HCT116 (cell line): ENCODE measurements around the gene NFATC2IP. TPM values are rescaled to one million over a fixed set of nuclear protein-coding genes. Genes with fewer than 3 reads are reported as not detected.

ENCODE experiments used
- ATAC-seq: fragments of 200-7000 bp; cut with Tn5 transposase; 2 replicates; pipeline ENCODE4 v1.9.1; 2020; ENCODE audit warnings: mild to moderate bottlenecking, moderate library complexity
- BruUV-seq: library from RNA; stranded (reverse); fragments of 400-500 nt; replicated peaks from 2 replicates; lab custom pipeline; 2021; lab: Mats Ljungman, UMichigan
- CTCF ChIA-PET: fragments of 300-600 bp; sonication (Branson Sonifier 250); formaldehyde crosslinking; loops from one replicate; lab custom pipeline; 2021; ENCODE audit warnings: antibody characterized with exemption; lab: Charles Lee
- POLR2A ChIA-PET: fragments of 300-600, 350-600 bp; sonication (Branson Sonifier 250); formaldehyde crosslinking; loops from one replicate; lab custom pipeline; 2021; ENCODE audit warnings: antibody characterized with exemption; lab: Charles Lee
- RAD21 ChIA-PET, 2 experiments: fragments of 300-600 bp; sonication (Branson Sonifier 250); formaldehyde crosslinking; loops; one replicate each; lab custom pipeline; 2023; ENCODE audit warnings: low total read pairs in 2 of 2; ENCODE audit not compliant: uncharacterized antibody in 2 of 2, unreplicated experiment in 2 of 2, low non-redundant PET in 1 of 2; lab: Charles Lee
- DNase-seq: peaks from one replicate; pipeline ENCODE4 v3.0.0-alpha.2; 2010; ENCODE audit warnings: low read depth, low spot score
- H2AFZ ChIP-seq: fragments of 200-600 bp; shearing (Covaris generic), sonication (generic); 2 replicates; pipeline ENCODE4 v1.6.1; 2017; ENCODE audit warnings: low read depth, mixed run types, mixed read lengths, antibody characterized with exemption, low read length; ENCODE audit not compliant: poor library complexity, severe bottlenecking
- H3K27ac ChIP-seq: 2 replicates; pipeline ENCODE4 v1.5.1; 2012; ENCODE audit warnings: low read depth, low read length
- H3K27me3 ChIP-seq: fragments of 200-600 bp; sonication (generic); 2 replicates; pipeline ENCODE4 v1.6.1; 2016; ENCODE audit warnings: mixed run types, low read length, mixed read lengths; ENCODE audit not compliant: insufficient read depth
- H3K36me3 ChIP-seq, 2 experiments: fragments of 200-500 bp in 1 of 2; fragments of 200-600 bp in 1 of 2; sonication (Bioruptor generic) in 1 of 2; sonication (generic) in 1 of 2; 2 replicates each; pipeline versions ENCODE4 v1.5.1 to v1.6.1; 2014 to 2016; ENCODE audit warnings: low read length in 2 of 2, inconsistent platforms in 1 of 2, mixed read lengths in 1 of 2, mixed run types in 1 of 2; ENCODE audit not compliant: insufficient read depth in 2 of 2, control insufficient read depth in 1 of 2
- H3K4me1 ChIP-seq, 2 experiments: fragments of 200-600 bp in 1 of 2; sonication (generic) in 1 of 2; 2 replicates each; pipeline versions ENCODE4 v1.5.1 to v1.6.1; 2012 to 2017; ENCODE audit warnings: low read length in 2 of 2, inconsistent platforms in 1 of 2, mild to moderate bottlenecking in 1 of 2, mixed read lengths in 1 of 2, mixed run types in 1 of 2, moderate library complexity in 1 of 2; ENCODE audit not compliant: insufficient read depth in 2 of 2, control insufficient read depth in 1 of 2
- H3K4me2 ChIP-seq: fragments of 200-600 bp; sonication (generic); 2 replicates; pipeline ENCODE4 v1.6.1; 2017; ENCODE audit warnings: mixed run types, low read length, mixed read lengths
- H3K4me3 ChIP-seq, 2 experiments: fragments of 200-600 bp in 1 of 2; sonication (generic) in 1 of 2; replicated peaks in 1 of 2; 2 replicates each; pipeline ENCODE4 v1.5.1; 2011 to 2016; ENCODE audit warnings: low read length in 2 of 2, control low read depth in 1 of 2, low read depth in 1 of 2, mild to moderate bottlenecking in 1 of 2, mixed read lengths in 1 of 2, mixed run types in 1 of 2
- H3K79me2 ChIP-seq: fragments of 200-600 bp; sonication (generic); 2 replicates; pipeline ENCODE4 v1.6.1; 2017; ENCODE audit warnings: mild to moderate bottlenecking, mixed run types, low read length, moderate library complexity, mixed read lengths; ENCODE audit not compliant: insufficient read depth
- H3K9ac ChIP-seq: fragments of 200-600 bp; sonication (generic); 2 replicates; pipeline ENCODE4 v1.6.1; 2016; ENCODE audit warnings: low read length, mixed read lengths
- H3K9me2 ChIP-seq: fragments of 200-600 bp; sonication (generic), shearing (Covaris generic); 2 replicates; pipeline ENCODE4 v1.6.1; 2017; ENCODE audit warnings: mixed run types, mild to moderate bottlenecking, moderate library complexity; ENCODE audit not compliant: insufficient read depth
- H3K9me3 ChIP-seq, 2 experiments: fragments of 200-500 bp in 1 of 2; fragments of 200-600 bp in 1 of 2; sonication (Bioruptor generic) in 1 of 2; sonication (generic) in 1 of 2; 2 replicates each; pipeline ENCODE4 v1.6.1; 2014 to 2017; ENCODE audit warnings: low read length in 2 of 2, mixed read lengths in 2 of 2, inconsistent platforms in 1 of 2, low read depth in 1 of 2, mild to moderate bottlenecking in 1 of 2, mixed run types in 1 of 2, moderate library complexity in 1 of 2; ENCODE audit not compliant: control insufficient read depth in 1 of 2, insufficient read depth in 1 of 2
- H4K20me1 ChIP-seq: fragments of 200-600 bp; sonication (generic), shearing (Covaris generic); 2 replicates; pipeline ENCODE4 v1.6.1; 2017; ENCODE audit warnings: mixed run types, mild to moderate bottlenecking, moderate library complexity; ENCODE audit not compliant: insufficient read depth
- CBX3 ChIP-seq: IDR thresholded peaks from 2 replicates; pipeline ENCODE4 v1.6.1; 2012; ENCODE audit warnings: low read depth
- CTCF ChIP-seq, 3 experiments: fragments of 200-600 bp in 1 of 3; sonication (generic) in 1 of 3; IDR thresholded peaks in 2 of 3; conservative IDR thresholded peaks in 1 of 3; 2 replicates each; pipeline ENCODE4 v1.5.1; 2012 to 2017; ENCODE audit warnings: low read depth in 2 of 3, low read length in 2 of 3, antibody characterized with exemption in 1 of 3, borderline replicate concordance in 1 of 3, control low read depth in 1 of 3, mild to moderate bottlenecking in 1 of 3, mixed read lengths in 1 of 3, mixed run types in 1 of 3, moderate library complexity in 1 of 3; ENCODE audit not compliant: insufficient read depth in 1 of 3
- EGR1 ChIP-seq: IDR thresholded peaks from 2 replicates; pipeline ENCODE4 v1.6.1; 2012; ENCODE audit warnings: low read depth
- FOSL1 ChIP-seq: IDR thresholded peaks from 2 replicates; pipeline ENCODE4 v1.6.1; 2012; ENCODE audit warnings: low read depth
- JUND ChIP-seq: IDR thresholded peaks from 2 replicates; pipeline ENCODE4 v1.6.1; 2012
- RAD21 ChIP-seq: IDR thresholded peaks from 2 replicates; pipeline ENCODE4 v1.6.1; 2012; ENCODE audit warnings: low read depth, mild to moderate bottlenecking
- REST ChIP-seq: IDR thresholded peaks from 2 replicates; pipeline ENCODE4 v1.6.1; 2012; ENCODE audit warnings: low read depth
- SIN3A ChIP-seq: IDR thresholded peaks from 2 replicates; pipeline ENCODE4 v1.6.1; 2012; ENCODE audit warnings: low read depth
- ZFX ChIP-seq: fragments of 450-650 bp; IDR thresholded peaks from 2 replicates; pipeline ENCODE4 v1.6.1; 2017
- ZNF274 ChIP-seq: fragments of 200-500 bp; sonication (Bioruptor generic); IDR thresholded peaks from 2 replicates; pipeline ENCODE4 v1.6.1; 2014; ENCODE audit warnings: mild to moderate bottlenecking, low read depth, low read length, inconsistent platforms
- intact Hi-C: fragments of 100-400 bp; cut with micrococcal nuclease; formaldehyde crosslinking; loops from 2 replicates; pipeline ENCODE4 v1.10.0; 2022
- total RNA-seq: library from RNA; stranded (reverse); gene quantifications from one replicate; pipeline ENCODE4 v1.2.1, GENCODE V29; 2021; ENCODE audit not compliant: unreplicated experiment

The NFATC2IP gene
- total RNA-seq, 1 experiment from 2014 or later = 41.4 TPM

GRCh38 chr16:28958836-28959235 lies 8.1 kb downstream of the NFATC2IP start (continued):
- TF ChIP-seq REST (no peak), SIN3A (no peak), ZNF274 (no peak), FOSL1 (no peak), CTCF (IDR thresholded peaks at IDR 0.05 in 2 of 3, conservative IDR thresholded peaks at IDR 0.05 in 1 of 3; ENCODE audit: borderline replicate concordance in 1 of 3, insufficient read depth in 1 of 3, low read depth in 2 of 3, low read length in 2 of 3) (no peak), JUND (no peak), RAD21 (no peak), EGR1 (no peak)

GRCh38 chr16:28964072-28964471 lies 13.3 kb downstream of the NFATC2IP start:
- H3K9ac ChIP-seq = no peak overlapping the region
- TF ChIP-seq CBX3 = no peak
- TF ChIP-seq ZFX = no peak
- no peak for TF ChIP-seq REST
- H3K79me2 ChIP-seq = no peaks in the 10 kb centered on the region
- intact Hi-C loops = no loop called here
- no peaks in the 10 kb centered on the region for H3K27me3 ChIP-seq
- BruUV-seq = no TSS peak
- no peaks in the 10 kb centered on the region for H3K4me1 ChIP-seq
- peaks cover 24 to 43% of the 10 kb centered on the region in 2 experiments; a peak in 3 of 4 replicates for H3K36me3 ChIP-seq
- ChIA-PET POLR2A (no interaction called here), RAD21 (no interaction called here), CTCF (no interaction called here)
- no peak overlapping the region for H3K4me3 ChIP-seq
- H4K20me1 ChIP-seq = no peaks in the 10 kb centered on the region
- H3K9me2 ChIP-seq = no peaks in the 10 kb centered on the region
- no peak for ATAC-seq
- H3K27ac ChIP-seq = no peak overlapping the region
- DNase-seq = no peak
- H3K4me2 ChIP-seq = no peak overlapping the region
- no peak overlapping the region for H2AFZ ChIP-seq
- H3K9me3 ChIP-seq = no peaks in the 10 kb centered on the region
